ENCODE results near the gene COX17.

- TF ChIP-seq CTCF (IDR thresholded peaks at IDR 0.05; ENCODE audit: insufficient read depth, low read depth, low read length) (no peak), EZH2 (IDR thresholded peaks at IDR 0.05; ENCODE audit: insufficient read depth, low read length) (no peak)
These were observed 41.0 kb downstream of the COX17 start for GRCh38 chr3:119636249-119636648.
